Activated T-cell treated with anti-CD3 and anti-CD28 coated beads, Interleukin-2, amount 50 U/mL, for 4 hours (primary cell): ENCODE results near the gene EPC1. TPM values are rescaled to one million over a fixed set of nuclear protein-coding genes. Genes with fewer than 3 reads are reported as not detected.
A peak's percentile ranks its signal among the peaks of the same experiment; 100 is the strongest.
"Not testable (repeated sequence)": the region's sequence is repeated elsewhere in the genome, so short reads cannot be mapped to it uniquely, and the experiment has no call there.

ENCODE experiments used
- ATAC-seq, 2 donors: fragments of 200-7000 bp; cut with Tn5 transposase; one replicate each; pipeline ENCODE4 v1.10.0; 2021
- DNase-seq: peaks from one replicate; pipeline ENCODE4 v3.0.0-alpha.2; 2020
- H3K27me3 Mint-ChIP-seq: one replicate; pipeline ENCODE4 v1.8.0; 2021; ENCODE audit warnings: low read depth, mixed read lengths
- H3K36me3 Mint-ChIP-seq: one replicate; pipeline ENCODE4 v1.8.0; 2022; ENCODE audit warnings: mixed read lengths; ENCODE audit not compliant: insufficient read depth
- H3K4me1 Mint-ChIP-seq: one replicate; pipeline ENCODE4 v1.8.0; 2021; ENCODE audit warnings: low read depth, mixed read lengths
- H3K4me3 Mint-ChIP-seq: one replicate; pipeline ENCODE4 v1.8.0; 2021; ENCODE audit warnings: mild to moderate bottlenecking, moderate library complexity, mixed read lengths
- H3K9me3 Mint-ChIP-seq: one replicate; pipeline ENCODE4 v1.8.0; 2021; ENCODE audit warnings: mixed read lengths
- total RNA-seq, 3 donors: library from RNA; stranded (reverse); gene quantifications; one replicate each; pipeline ENCODE4 v1.2.1, GENCODE V29; 2021

The EPC1 gene
- total RNA-seq, 3 donors from 2014 or later: 44.9 to 53.5 (median 46.0) TPM

DNA sequence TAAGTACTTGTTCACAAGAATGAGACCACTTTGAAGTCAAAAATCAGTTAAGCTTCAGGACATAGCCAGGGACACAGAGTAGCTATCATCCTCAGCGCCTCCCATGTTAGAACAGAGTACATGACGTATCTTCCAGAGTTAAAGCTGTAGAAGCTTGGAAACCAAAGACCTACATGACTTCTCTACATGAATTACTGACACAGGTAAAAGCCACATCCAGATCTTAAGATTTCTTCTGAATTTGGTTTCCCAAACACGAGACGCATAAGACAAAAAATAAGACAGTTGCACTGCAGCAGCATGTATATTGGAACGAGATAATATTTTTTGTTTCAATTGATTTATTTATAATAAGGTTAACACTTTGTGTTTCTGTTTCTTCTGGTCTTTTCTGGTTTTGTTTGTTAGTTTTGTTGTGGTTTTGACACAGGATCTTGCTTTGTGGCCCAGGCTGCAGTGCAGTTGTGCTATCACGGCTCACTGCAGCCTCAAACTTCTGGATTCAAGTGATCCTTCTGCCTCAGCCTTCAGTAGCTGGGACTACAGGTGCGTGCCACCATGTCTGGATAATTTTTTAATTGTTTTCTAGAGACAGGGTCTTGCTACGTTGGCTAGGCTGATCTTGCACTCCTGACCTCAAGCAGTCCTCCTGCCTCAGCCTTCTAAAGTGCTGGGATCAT lies 10.2 kb upstream of the EPC1 start:
- peak overlapping the region; percentile 63 for H3K4me3 Mint-ChIP-seq
- DNase-seq: no peak
- H3K4me1 Mint-ChIP-seq: peaks cover 79% of the 10 kb centered on the region
- ATAC-seq: peak; percentile 69 to 72
- peaks cover 4% of the 10 kb centered on the region for H3K9me3 Mint-ChIP-seq
- no peaks in the 10 kb centered on the region for H3K27me3 Mint-ChIP-seq
- peaks cover 15% of the 10 kb centered on the region for H3K36me3 Mint-ChIP-seq

DNA sequence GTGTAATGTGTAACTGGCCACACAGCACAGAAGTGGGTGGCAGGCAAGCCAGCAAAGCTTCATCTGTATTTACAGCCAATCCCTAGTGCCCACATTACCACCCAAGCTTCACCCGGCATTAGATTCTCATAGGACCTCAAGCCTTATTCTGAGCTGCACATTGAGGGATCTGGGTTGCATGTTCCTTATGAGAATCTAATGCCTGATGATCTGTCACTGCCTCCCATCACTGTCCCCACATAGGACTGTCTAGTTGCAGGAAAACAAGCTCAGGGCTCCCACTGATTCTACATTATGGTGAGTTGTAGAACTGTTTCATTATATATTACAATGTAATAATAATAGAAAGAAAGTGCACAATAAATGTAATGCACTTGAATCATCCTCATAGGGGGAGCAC lies 7.7 kb upstream of the EPC1 start:
- not testable (repeated sequence) for H3K9me3 Mint-ChIP-seq, H3K4me3 Mint-ChIP-seq
- peaks cover 71% of the 10 kb centered on the region for H3K4me1 Mint-ChIP-seq

DNA sequence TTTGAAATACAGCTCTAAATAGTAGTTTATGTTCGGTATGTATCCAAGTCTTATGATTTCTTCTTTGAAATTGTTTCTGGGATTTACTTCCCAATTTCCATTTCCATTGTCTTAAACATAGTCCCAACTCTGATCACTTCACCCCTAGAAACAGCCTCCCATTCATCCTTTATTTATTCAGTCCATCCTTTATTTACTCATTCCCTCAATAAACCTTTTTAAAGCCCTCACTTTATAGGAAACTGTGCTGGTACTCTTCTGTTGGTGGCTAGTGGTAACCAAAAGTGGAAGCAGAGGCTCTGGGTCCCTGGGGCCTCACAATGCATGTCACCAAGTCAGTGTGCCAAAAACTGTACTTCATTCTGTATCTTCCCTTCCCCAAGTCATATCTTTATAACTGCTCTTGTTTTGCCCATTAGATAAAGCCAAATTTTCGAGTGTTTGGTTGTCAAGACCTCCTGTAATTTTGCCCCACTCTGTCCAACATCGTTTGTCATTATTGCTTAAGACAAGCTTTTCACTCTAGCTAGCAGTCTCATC lies 3.9 kb upstream of the EPC1 start:
- no peak for DNase-seq
- ATAC-seq: no peak
- Mint-ChIP-seq H3K27me3 (no peaks in the 10 kb centered on the region), H3K4me3 (no peak overlapping the region), H3K36me3 (peaks cover 4% of the 10 kb centered on the region), H3K9me3 (no peaks in the 10 kb centered on the region), H3K4me1 (peaks cover 58% of the 10 kb centered on the region)

More for the DNA sequence above, 7.7 kb upstream of the EPC1 start:
- not testable (repeated sequence) for ATAC-seq, DNase-seq, H3K36me3 Mint-ChIP-seq, H3K27me3 Mint-ChIP-seq

DNA sequence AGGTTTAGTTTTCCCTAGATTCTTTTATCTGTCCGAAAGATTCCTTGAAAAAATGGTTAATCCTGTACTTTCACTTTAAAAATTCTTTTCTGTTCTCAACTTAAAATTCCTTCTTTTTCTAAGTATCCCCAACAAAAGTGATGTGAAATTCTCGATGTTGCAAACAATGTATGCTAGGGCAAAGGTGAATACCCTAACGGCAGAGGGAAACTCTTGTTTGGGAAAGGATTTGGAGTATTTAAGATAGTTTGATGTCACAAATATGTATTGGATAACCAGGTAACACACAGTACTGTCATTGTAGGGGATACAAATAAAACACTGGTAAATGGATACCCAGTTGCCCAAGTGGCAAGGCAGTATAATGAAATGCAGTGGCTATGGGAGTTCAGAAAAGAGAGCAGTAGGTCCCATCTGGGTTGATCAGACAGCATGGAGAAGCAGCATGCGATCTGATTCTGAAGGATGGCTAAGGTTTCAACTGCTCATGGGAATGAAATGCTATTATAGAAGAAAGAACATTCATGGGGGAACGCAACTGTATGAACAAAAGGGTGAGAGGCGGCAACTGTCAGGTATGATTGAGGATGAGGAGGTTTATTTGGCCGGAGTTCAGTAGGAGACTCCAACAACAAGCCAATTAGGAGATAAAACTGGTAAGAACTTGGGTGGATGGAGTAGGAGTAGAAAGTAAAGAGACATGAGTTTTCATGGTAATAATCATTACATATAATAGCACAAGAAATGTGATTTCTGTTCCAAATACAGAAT lies 3.2 kb upstream of the EPC1 start:
- no peak for ATAC-seq
- H3K4me3 Mint-ChIP-seq: no peak overlapping the region
- H3K4me1 Mint-ChIP-seq: peaks cover 59% of the 10 kb centered on the region
- peaks cover 9% of the 10 kb centered on the region for H3K36me3 Mint-ChIP-seq
- no peaks in the 10 kb centered on the region for H3K27me3 Mint-ChIP-seq
- no peaks in the 10 kb centered on the region for H3K9me3 Mint-ChIP-seq
- no peak for DNase-seq

DNA sequence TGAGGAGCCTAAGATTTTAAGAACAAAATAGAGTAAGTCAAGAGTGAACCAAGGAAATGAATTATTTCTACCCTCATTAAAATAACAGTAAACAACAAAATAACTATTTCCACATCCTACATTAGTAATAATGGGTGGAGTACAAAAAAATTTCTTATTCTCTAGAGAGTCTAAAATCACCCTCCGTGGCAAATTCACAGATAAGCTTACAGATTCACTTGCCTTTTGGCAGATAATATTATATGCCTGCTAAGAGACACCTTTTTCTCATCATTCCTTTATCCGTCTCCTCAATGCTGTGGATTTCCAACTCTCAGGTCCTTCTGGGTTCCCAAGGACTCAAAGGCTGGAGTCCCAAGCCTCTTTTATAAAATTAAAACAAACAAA lies 2.2 kb upstream of the EPC1 start:
- DNase-seq (no peak), ATAC-seq (no peak)
- H3K27me3 Mint-ChIP-seq: no peaks in the 10 kb centered on the region
- peaks cover 14% of the 10 kb centered on the region for H3K36me3 Mint-ChIP-seq
- peak overlapping the region; percentile 6 for H3K4me3 Mint-ChIP-seq
- peaks cover 61% of the 10 kb centered on the region for H3K4me1 Mint-ChIP-seq
- no peaks in the 10 kb centered on the region for H3K9me3 Mint-ChIP-seq

DNA sequence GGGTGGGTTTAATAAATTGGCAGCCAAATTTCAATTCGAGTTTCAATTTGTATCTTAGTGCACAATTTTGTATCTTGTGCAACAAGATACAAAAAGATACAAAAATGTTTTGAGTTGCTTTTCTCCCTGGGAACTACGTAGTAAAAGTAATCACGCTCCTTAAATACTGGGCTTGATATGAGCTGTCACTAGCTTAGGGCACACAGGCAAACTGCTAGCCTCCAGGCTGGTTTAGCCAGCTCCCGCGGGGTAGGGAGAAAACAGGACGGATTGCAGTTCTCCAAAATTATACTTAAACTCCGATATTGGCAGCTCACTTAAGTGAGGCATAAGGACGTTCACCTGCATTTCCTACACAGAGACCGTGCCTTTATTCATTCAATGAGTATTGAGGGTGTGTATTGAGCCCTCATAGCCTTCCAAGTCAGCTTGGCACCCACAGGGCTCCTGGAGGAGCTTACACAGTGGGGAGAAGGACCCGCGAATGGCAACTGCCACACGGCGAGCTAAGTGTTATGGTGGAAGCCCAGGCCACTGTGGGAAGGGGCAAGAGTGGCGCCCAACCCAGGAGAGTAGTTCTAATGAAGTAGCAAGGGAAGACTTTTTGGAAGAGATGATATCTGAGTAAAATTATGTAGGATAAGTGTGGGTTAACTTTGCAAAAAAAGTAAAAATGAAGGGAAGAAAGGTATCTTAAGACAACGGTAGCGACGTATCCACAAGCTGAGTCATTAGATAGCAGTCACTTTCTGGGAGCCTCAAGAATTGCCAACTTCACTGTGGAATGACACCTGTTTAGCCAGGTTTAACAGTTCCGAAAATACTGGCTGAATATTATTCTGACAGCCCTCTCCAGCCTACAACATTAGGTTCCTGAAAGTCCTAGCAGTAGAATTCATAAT lies 1.6 kb upstream of the EPC1 start:
- DNase-seq (no peak), ATAC-seq (no peak)
- H3K4me1 Mint-ChIP-seq: peaks cover 62% of the 10 kb centered on the region

DNA sequence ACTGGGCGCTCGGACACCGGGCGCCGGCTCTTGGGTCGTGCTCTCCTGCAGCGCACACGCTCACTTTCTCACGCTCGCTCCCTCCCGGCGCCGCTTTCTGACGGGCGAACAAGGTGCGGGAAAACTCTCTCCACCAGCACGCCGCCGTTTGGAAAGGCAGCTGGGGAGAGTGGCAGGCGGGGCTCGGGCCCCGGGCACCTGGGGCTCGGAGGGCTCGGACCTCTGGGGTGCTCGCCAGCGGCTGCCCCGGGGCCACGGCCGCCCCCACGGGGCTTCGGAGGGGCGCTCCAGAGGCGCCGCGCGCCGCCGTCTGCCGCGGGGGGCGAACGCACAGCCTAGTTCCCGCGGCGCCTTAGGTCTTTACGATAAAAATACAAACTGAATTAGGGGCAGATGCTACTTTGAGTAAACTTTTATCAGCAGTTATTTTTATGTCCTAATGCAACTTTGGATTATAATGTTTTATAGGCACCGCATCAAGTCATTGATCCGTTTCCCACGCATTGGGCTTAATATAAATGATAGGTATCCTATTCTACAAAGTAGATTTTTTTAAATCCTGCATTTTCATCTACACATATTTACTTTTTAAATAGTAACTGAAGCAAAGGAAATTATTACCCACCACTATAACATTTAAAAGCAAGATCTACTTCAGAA lies 535 bp upstream of the EPC1 start:
- Mint-ChIP-seq H3K4me1 (peaks cover 59% of the 10 kb centered on the region), H3K36me3 (peaks cover 21% of the 10 kb centered on the region), H3K4me3 (peak overlapping the region; percentile 78), H3K27me3 (no peaks in the 10 kb centered on the region), H3K9me3 (no peaks in the 10 kb centered on the region)
- ATAC-seq (peak; percentile 6 to 22), DNase-seq (no peak)

More for the DNA sequence above, 1.6 kb upstream of the EPC1 start:
- Mint-ChIP-seq H3K4me3 (peak overlapping the region; percentile 78), H3K9me3 (no peaks in the 10 kb centered on the region), H3K36me3 (peaks cover 21% of the 10 kb centered on the region), H3K27me3 (no peaks in the 10 kb centered on the region)

DNA sequence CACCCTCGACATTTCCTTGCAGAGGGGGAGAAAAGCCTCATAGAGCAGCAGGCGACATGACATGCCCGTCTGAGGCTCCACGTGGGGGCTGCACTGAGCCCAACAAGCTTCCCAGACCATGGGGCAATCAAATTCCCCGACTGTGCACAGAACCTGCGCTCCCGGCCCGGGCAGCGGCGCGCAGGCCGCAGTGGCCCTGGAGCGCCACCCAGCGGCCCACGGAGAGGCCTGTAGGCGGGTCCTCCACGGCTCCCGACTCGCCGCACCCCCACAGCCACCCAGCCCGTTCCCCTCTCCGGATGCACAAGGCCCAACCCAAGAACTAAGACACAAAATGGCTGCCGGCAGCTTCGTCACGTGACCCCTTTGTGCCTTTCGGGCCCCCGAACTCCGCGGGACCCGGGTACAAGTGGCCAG lies 816 bp downstream of the EPC1 start:
- DNase-seq (peak; percentile 95), ATAC-seq (peak; percentile 84 to 87)
- Mint-ChIP-seq H3K9me3 (no peaks in the 10 kb centered on the region), H3K36me3 (peaks cover 18% of the 10 kb centered on the region), H3K4me1 (peaks cover 65% of the 10 kb centered on the region), H3K4me3 (peak overlapping the region; percentile 94), H3K27me3 (no peaks in the 10 kb centered on the region)

DNA sequence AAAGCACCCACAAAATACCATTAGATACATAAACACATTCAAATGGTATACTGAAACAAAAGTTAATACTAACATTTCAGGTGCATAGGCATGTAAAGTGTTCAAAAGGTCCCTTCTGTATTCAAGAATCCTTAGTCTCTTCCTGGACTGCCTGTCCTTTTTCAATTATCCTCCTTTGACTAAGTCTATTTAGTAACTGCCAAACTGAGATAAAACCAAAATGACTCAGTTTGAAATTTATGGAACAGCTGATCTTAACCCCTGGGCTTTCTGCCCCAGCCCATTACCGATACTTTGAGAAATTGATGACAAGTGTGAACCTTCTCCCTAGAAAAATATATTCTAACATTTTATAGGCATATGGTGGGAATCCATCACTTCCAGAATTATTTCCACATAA lies 5.4 kb downstream of the EPC1 start:
- Mint-ChIP-seq H3K27me3 (no peaks in the 10 kb centered on the region), H3K36me3 (peaks cover 31% of the 10 kb centered on the region), H3K4me1 (peaks cover 82% of the 10 kb centered on the region), H3K9me3 (no peaks in the 10 kb centered on the region), H3K4me3 (peak overlapping the region; percentile 9)
- ATAC-seq (no peak), DNase-seq (no peak)

DNA sequence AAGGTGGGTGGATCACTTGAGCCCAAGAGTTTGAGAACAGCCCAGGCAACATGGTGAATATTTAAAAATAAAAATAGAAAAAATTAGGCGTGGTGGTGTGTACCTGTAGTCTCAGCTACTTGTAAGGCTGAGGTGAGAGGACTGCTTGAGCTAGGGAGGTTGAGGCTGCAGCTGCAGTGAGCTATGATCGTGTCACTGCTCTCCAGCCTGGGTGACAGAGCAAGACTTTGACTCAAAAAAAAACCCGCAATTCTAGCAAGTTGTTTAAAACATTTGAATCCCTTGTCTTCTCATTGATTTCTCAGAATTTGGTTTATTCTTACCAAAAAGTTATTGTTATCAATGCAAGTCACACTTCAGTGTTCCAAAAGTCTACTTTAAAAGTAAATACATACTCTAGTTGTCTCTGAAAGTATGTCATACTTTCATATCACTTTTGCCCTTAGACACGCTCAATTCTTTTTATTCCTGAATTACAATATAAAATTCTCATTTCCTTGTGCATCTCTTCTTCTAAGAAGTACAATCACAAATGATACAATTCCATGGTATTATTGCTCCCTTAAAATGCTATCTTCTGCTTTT lies 6.3 kb downstream of the EPC1 start:
- Mint-ChIP-seq H3K9me3 (no peaks in the 10 kb centered on the region), H3K27me3 (no peaks in the 10 kb centered on the region), H3K4me1 (peaks cover 91% of the 10 kb centered on the region), H3K36me3 (peaks cover 37% of the 10 kb centered on the region), H3K4me3 (peak overlapping the region; percentile 48)
- peak; percentile 74 for ATAC-seq
- DNase-seq: no peak

DNA sequence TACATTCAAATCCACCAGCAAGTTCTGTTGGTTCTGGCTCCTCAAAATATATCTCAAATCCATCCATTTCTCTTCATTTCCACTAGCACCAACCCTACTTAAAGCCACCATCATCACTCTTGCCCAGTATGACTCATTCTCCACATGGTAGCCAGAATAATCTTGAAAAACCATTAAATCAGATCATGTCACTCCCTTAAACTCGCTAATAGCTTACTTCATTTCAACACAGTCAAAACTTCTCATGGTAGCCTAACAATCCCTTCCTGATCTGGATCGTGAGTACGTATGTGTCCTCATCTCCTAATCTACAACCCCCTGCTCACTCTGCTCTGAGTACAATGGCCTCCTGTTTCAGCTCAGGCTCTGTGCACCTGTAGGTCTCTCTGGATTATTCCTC lies 8.7 kb downstream of the EPC1 start:
- peaks cover 26% of the 10 kb centered on the region for H3K36me3 Mint-ChIP-seq
- no peak for ATAC-seq
- peak overlapping the region; percentile 4 for H3K4me3 Mint-ChIP-seq

DNA sequence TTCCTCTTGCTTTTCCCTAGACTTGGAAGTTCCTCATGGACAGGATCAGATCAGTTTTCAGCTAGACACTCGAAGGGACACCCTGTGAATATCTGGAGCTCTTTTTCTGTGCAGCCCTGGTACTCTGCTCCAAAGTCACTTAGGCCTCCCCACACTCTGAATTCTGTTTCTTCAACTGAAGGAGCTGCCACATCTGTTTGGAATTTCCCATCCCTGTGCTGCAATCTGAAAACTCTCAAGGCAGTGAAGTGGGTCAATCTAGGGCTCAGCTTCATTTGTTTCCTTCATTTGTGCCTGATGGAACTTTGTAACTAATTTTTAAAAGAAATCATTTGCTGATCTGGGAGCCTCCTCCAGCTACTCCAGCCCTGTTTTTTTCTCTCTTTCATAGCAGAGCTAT lies 9.6 kb downstream of the EPC1 start:
- no peak overlapping the region for H3K4me3 Mint-ChIP-seq
- peaks cover 96% of the 10 kb centered on the region for H3K4me1 Mint-ChIP-seq
- H3K36me3 Mint-ChIP-seq: peaks cover 28% of the 10 kb centered on the region
- no peaks in the 10 kb centered on the region for H3K27me3 Mint-ChIP-seq
- ATAC-seq (no peak), DNase-seq (no peak)
- no peaks in the 10 kb centered on the region for H3K9me3 Mint-ChIP-seq

More for the DNA sequence above, 8.7 kb downstream of the EPC1 start:
- no peaks in the 10 kb centered on the region for H3K27me3 Mint-ChIP-seq
- no peaks in the 10 kb centered on the region for H3K9me3 Mint-ChIP-seq
- H3K4me1 Mint-ChIP-seq: peaks cover 93% of the 10 kb centered on the region
- DNase-seq: no peak

DNA sequence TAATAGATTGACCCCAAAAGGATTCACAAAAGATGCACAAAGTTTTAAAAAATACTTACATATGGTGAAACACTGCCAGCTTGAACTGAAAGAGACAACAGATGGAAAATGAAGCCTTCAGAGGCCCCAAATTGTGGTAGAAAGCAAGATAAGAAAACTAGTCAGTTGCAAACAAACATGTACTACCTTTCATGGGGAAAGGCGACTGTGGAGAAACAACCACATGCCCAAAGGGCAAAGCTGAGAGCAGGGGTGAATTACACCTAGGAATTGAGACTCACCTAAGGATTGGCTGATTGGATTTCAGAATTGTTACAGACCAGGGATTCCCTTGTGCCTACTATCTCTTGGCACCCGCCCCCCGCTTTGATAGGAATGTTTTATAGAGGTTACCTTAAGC lies 13.1 kb downstream of the EPC1 start:
- H3K4me1 Mint-ChIP-seq: peaks cover 97% of the 10 kb centered on the region
- no peaks in the 10 kb centered on the region for H3K9me3 Mint-ChIP-seq
- DNase-seq: no peak
- H3K4me3 Mint-ChIP-seq: peak overlapping the region; percentile 76
- peaks cover 32% of the 10 kb centered on the region for H3K36me3 Mint-ChIP-seq
- H3K27me3 Mint-ChIP-seq: no peaks in the 10 kb centered on the region
- no peak for ATAC-seq
